GM23248 (cell line): Measurements from ENCODE around the gene RNLS. TPM values are rescaled to one million over a fixed set of nuclear protein-coding genes. Genes with fewer than 3 reads are reported as not detected.

Experiments used
- DNase-seq: peaks from one replicate; pipeline ENCODE4 v3.0.0-alpha.2; 2015
- H2AFZ ChIP-seq: fragments of 200-600 bp; sonication (generic); 2 replicates; pipeline ENCODE4 v1.6.1; 2016; ENCODE audit warnings: antibody characterized with exemption
- H3F3A ChIP-seq: fragments of 200-600 bp; sonication (generic); 2 replicates; pipeline ENCODE4 v1.6.1; 2016; ENCODE audit warnings: mild to moderate bottlenecking, antibody characterized with exemption, mixed run types; ENCODE audit not compliant: insufficient read depth
- H3K27ac ChIP-seq: fragments of 200-600 bp; sonication (generic); 2 replicates; pipeline ENCODE4 v1.5.1; 2016; ENCODE audit warnings: mild to moderate bottlenecking
- H3K27me3 ChIP-seq: fragments of 200-600 bp; sonication (generic); replicated peaks from 2 replicates; pipeline ENCODE4 v1.6.1; 2016; ENCODE audit warnings: mild to moderate bottlenecking; ENCODE audit not compliant: insufficient read depth
- H3K36me3 ChIP-seq: fragments of 200-600 bp; sonication (generic); 2 replicates; pipeline ENCODE4 v1.6.1; 2016; ENCODE audit warnings: low read depth, mild to moderate bottlenecking
- H3K4me1 ChIP-seq: fragments of 200-600 bp; sonication (generic); 2 replicates; pipeline ENCODE4 v1.6.1; 2016; ENCODE audit warnings: mild to moderate bottlenecking; ENCODE audit not compliant: insufficient read depth
- H3K4me2 ChIP-seq: fragments of 200-600 bp; sonication (generic); one replicate; pipeline ENCODE4 v1.6.1; 2016; ENCODE audit warnings: mild to moderate bottlenecking; ENCODE audit not compliant: unreplicated experiment
- H3K4me3 ChIP-seq: fragments of 200-600 bp; sonication (generic); 2 replicates; pipeline ENCODE4 v1.5.1; 2016; ENCODE audit warnings: mild to moderate bottlenecking
- H3K79me2 ChIP-seq: fragments of 200-600 bp; sonication (generic); 2 replicates; pipeline ENCODE4 v1.6.1; 2016; ENCODE audit warnings: mild to moderate bottlenecking; ENCODE audit not compliant: insufficient read depth
- H3K9ac ChIP-seq: fragments of 200-600 bp; sonication (generic); 2 replicates; pipeline ENCODE4 v1.6.1; 2016; ENCODE audit warnings: mild to moderate bottlenecking
- H3K9me2 ChIP-seq: fragments of 200-600 bp; sonication (generic); 2 replicates; pipeline ENCODE4 v1.6.1; 2016; ENCODE audit warnings: mixed run types, mild to moderate bottlenecking, moderate library complexity; ENCODE audit not compliant: insufficient read depth
- H3K9me3 ChIP-seq: fragments of 200-600 bp; sonication (generic); one replicate; pipeline ENCODE4 v1.6.1; 2017; ENCODE audit warnings: low read depth
- H4K20me1 ChIP-seq: fragments of 200-600 bp; sonication (generic); 2 replicates; pipeline ENCODE4 v1.6.0; 2016; ENCODE audit not compliant: insufficient read depth
- EZH2 ChIP-seq: fragments of 200-600 bp; sonication (generic); IDR thresholded peaks from 2 replicates; pipeline ENCODE4 v1.6.1; 2018; ENCODE audit warnings: antibody characterized with exemption, mild to moderate bottlenecking; ENCODE audit not compliant: insufficient read depth, poor library complexity, severe bottlenecking
- EZH2phosphoT487 ChIP-seq: fragments of 200-600 bp; sonication (generic); IDR thresholded peaks from 2 replicates; pipeline ENCODE4 v1.6.1; 2018; ENCODE audit warnings: antibody characterized with exemption, moderate library complexity, mild to moderate bottlenecking, low read depth; ENCODE audit not compliant: insufficient read depth
- WGBS, 2 experiments: methylation state at CpG; one replicate each; pipeline ENCODE4 v1.1.6; 2015 to 2017; ENCODE audit warnings: low lambda C conversion rate in 2 of 2, low coverage in 1 of 2; ENCODE audit errors: missing lambda C conversion rate in 2 of 2; 5-methylcytosine and 5-hydroxymethylcytosine counted together
- in situ Hi-C: fragments of 300-500 bp; cut with MboI; formaldehyde crosslinking; loops from 2 replicates; pipeline ENCODE4 v1.15.0; 2020
- polyA plus RNA-seq: library from polyadenylated mRNA; unstranded; fragments of >200 nt; fragmentation: Nextera tagmentation; extraction: Ambion mirVana; gene quantifications from 2 replicates; pipeline ENCODE4 v1.2.1, GENCODE V29; 2016
- total RNA-seq: library from RNA; depleted of rRNA; stranded (reverse); fragments of >200 nt; shearing (Covaris generic); gene quantifications from 2 replicates; pipeline ENCODE4 v1.2.3, GENCODE V29; 2014

The RNLS gene
- total and polyA plus RNA-seq, 2 experiments from 2014 or later: 11.5 to 23.1 TPM

- Histone ChIP-seq H3K9ac (no peak overlapping the region), H3K4me3 (no peak overlapping the region), H4K20me1 (no peaks in the 10 kb centered on the region), H3K4me1 (no peaks in the 10 kb centered on the region), H2AFZ (no peak overlapping the region), H3K27ac (no peak overlapping the region), H3K4me2 (no peak overlapping the region), H3F3A (no peaks in the 10 kb centered on the region), H3K36me3 (no peaks in the 10 kb centered on the region), H3K9me2 (no peaks in the 10 kb centered on the region), H3K79me2 (no peaks in the 10 kb centered on the region), H3K9me3 (no peaks in the 10 kb centered on the region), H3K27me3 (no peaks in the 10 kb centered on the region)
- DNase-seq: no peak
- in situ Hi-C loops: no loop called here
- no peak for TF ChIP-seq EZH2phosphoT487
- no peak for TF ChIP-seq EZH2
These were observed 210.1 kb downstream of the RNLS start for GRCh38 chr10:88372881-88373592.

- no peak overlapping the region for H2AFZ ChIP-seq
- WGBS, 2 experiments: 78 to 79% methylated on average over 8 of the region's 8 CpGs
- H3K27me3 ChIP-seq: no peaks in the 10 kb centered on the region
- H3K9ac ChIP-seq: no peak overlapping the region
- H3K36me3 ChIP-seq: no peaks in the 10 kb centered on the region
- no peak overlapping the region for H3K27ac ChIP-seq
- H4K20me1 ChIP-seq: no peaks in the 10 kb centered on the region
- H3K79me2 ChIP-seq: no peaks in the 10 kb centered on the region
- TF ChIP-seq EZH2phosphoT487 (no peak), EZH2 (no peak)
- H3K4me1 ChIP-seq: no peaks in the 10 kb centered on the region
- H3K9me3 ChIP-seq: no peaks in the 10 kb centered on the region
- H3K4me3 ChIP-seq: no peak overlapping the region
- no peaks in the 10 kb centered on the region for H3K9me2 ChIP-seq
- H3F3A ChIP-seq: no peaks in the 10 kb centered on the region
- DNase-seq: no peak
- in situ Hi-C loops: no loop called here
- no peak overlapping the region for H3K4me2 ChIP-seq
These were observed 210.9 kb downstream of the RNLS start for GRCh38 chr10:88372051-88372715.

DNA sequence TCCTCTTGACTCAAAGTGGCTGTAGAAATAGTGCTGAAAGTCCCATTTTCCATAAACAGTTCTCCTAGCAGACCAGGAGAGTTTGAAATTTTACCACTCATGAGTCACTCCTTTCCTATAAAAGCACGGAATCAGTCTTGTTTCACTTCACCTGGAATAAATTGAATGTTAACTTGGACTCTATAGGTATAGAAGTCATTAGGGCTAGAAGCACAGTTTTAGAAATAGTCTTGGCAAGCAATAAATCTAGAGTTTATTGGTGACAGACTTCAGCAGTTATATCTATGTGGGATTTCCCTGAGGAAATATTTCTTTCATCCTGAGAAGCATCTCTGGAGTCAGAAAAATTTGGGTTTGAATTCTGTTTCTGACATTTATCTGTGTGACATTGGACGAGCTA, 212.4 kb downstream of the RNLS start:
- no peaks in the 10 kb centered on the region for H3K36me3 ChIP-seq
- no peak overlapping the region for H3K4me3 ChIP-seq
- H2AFZ ChIP-seq: no peak overlapping the region
- no peaks in the 10 kb centered on the region for H3K4me1 ChIP-seq
- no peaks in the 10 kb centered on the region for H3K27me3 ChIP-seq
- no peaks in the 10 kb centered on the region for H3K9me2 ChIP-seq
- 76 to 79% methylated on average over 2 of the region's 2 CpGs for WGBS, 2 experiments
- H3K27ac ChIP-seq: no peak overlapping the region
- no peaks in the 10 kb centered on the region for H3K9me3 ChIP-seq
- TF ChIP-seq EZH2 (no peak), EZH2phosphoT487 (no peak)
- in situ Hi-C loops: no loop called here
- H3K9ac ChIP-seq: no peak overlapping the region
- no peaks in the 10 kb centered on the region for H4K20me1 ChIP-seq
- H3F3A ChIP-seq: no peaks in the 10 kb centered on the region
- no peaks in the 10 kb centered on the region for H3K79me2 ChIP-seq
- DNase-seq: no peak
- H3K4me2 ChIP-seq: no peak overlapping the region

- DNase-seq: no peak
- 98 to 100% methylated on average over 2 of the region's 2 CpGs for WGBS, 2 experiments
- Histone ChIP-seq H3F3A (no peaks in the 10 kb centered on the region), H3K4me2 (no peak overlapping the region), H3K79me2 (no peaks in the 10 kb centered on the region), H3K27ac (no peak overlapping the region), H3K9me2 (no peaks in the 10 kb centered on the region), H3K9me3 (no peaks in the 10 kb centered on the region), H3K4me3 (no peak overlapping the region), H3K9ac (no peak overlapping the region), H3K27me3 (no peaks in the 10 kb centered on the region), H3K36me3 (no peaks in the 10 kb centered on the region), H3K4me1 (no peaks in the 10 kb centered on the region), H4K20me1 (no peaks in the 10 kb centered on the region), H2AFZ (no peak overlapping the region)
- TF ChIP-seq EZH2phosphoT487 (no peak), EZH2 (no peak)
- in situ Hi-C loops: no loop called here
These were observed 216.3 kb downstream of the RNLS start for GRCh38 chr10:88366772-88367171.
